ENCODE measurements around the gene RAD51B. TPM values are rescaled to one million over a fixed set of nuclear protein-coding genes. Genes with fewer than 3 reads are reported as not detected.
"Not testable (repeated sequence)": the region's sequence is repeated elsewhere in the genome, so short reads cannot be mapped to it uniquely, and the experiment has no call there.

The RAD51B gene
- total RNA-seq, 3 donors from 2014 or later: 10.6 to 77.6 (median 33.8) TPM

- peak overlapping the region; percentile 6 to 78 for H3K27ac ChIP-seq
- H3K4me3 ChIP-seq: no peak overlapping the region
- TF ChIP-seq POLR2A (IDR thresholded peaks at IDR 0.05) (no peak), POLR2AphosphoS5 (IDR thresholded peaks at IDR 0.05) (no peak), CTCF (IDR thresholded peaks at IDR 0.05) (no peak)
- no peaks in the 10 kb centered on the region for H3K36me3 ChIP-seq
- DNase-seq (ENCODE audit: low spot score in 2 of 2): no peak
- no peaks in the 10 kb centered on the region for H3K9me3 ChIP-seq
- H3K4me1 ChIP-seq: peaks cover 0 to 28% of the 10 kb centered on the region in 2 donors
- no peaks in the 10 kb centered on the region for H3K27me3 ChIP-seq
- intact Hi-C loops (cut with DNase I; ENCODE audit: low total_unique reads): no loop called here
Measured at GRCh38 chr14:68662392-68662791, 842.8 kb downstream of the RAD51B start.

GRCh38 chr14:68662826-68663225 lies 843.2 kb downstream of the RAD51B start:
- peak overlapping the region; percentile 78 to 79 for H3K27ac ChIP-seq

GRCh38 chr14:68663385-68664076 lies 844.0 kb downstream of the RAD51B start:
- DNase-seq (ENCODE audit: low spot score in 2 of 2): no peak
- Histone ChIP-seq H3K4me3 (peak overlapping the region in 1 of 3 donors; percentile 13), H3K27me3 (no peaks in the 10 kb centered on the region), H3K27ac (peak overlapping the region; percentile 78 to 79), H3K36me3 (no peaks in the 10 kb centered on the region), H3K4me1 (peaks cover 0 to 28% of the 10 kb centered on the region in 2 donors), H3K9me3 (no peaks in the 10 kb centered on the region)
- no peak for TF ChIP-seq POLR2A (IDR thresholded peaks at IDR 0.05)
- no peak for TF ChIP-seq CTCF (IDR thresholded peaks at IDR 0.05)
- peak in 1 of 3 donors; percentile 25 for TF ChIP-seq POLR2AphosphoS5 (IDR thresholded peaks at IDR 0.05)
- intact Hi-C loops (cut with DNase I; ENCODE audit: low total_unique reads): no loop called here

More at GRCh38 chr14:68662826-68663225, 843.2 kb downstream of the RAD51B start:
- H3K4me3 ChIP-seq; DNase-seq (ENCODE audit: low spot score in 2 of 2); intact Hi-C loops (cut with DNase I; ENCODE audit: low total_unique reads); H3K27me3 ChIP-seq; H3K9me3 ChIP-seq; H3K36me3 ChIP-seq: not testable (repeated sequence)
- peaks cover 0 to 28% of the 10 kb centered on the region in 2 donors for H3K4me1 ChIP-seq

GRCh38 chr14:68664225-68664681 lies 844.7 kb downstream of the RAD51B start:
- no peak for TF ChIP-seq CTCF (IDR thresholded peaks at IDR 0.05)
- TF ChIP-seq POLR2AphosphoS5 (IDR thresholded peaks at IDR 0.05): no peak
- TF ChIP-seq POLR2A (IDR thresholded peaks at IDR 0.05): no peak
- H3K36me3 ChIP-seq: no peaks in the 10 kb centered on the region
- intact Hi-C loops (cut with DNase I; ENCODE audit: low total_unique reads): no loop called here
- no peaks in the 10 kb centered on the region for H3K27me3 ChIP-seq
- no peak for DNase-seq (ENCODE audit: low spot score in 2 of 2)
- no peaks in the 10 kb centered on the region for H3K9me3 ChIP-seq
- H3K4me3 ChIP-seq: no peak overlapping the region
- peak overlapping the region; percentile 78 to 79 for H3K27ac ChIP-seq
- H3K4me1 ChIP-seq: peaks cover 4 to 27% of the 10 kb centered on the region in 2 donors

GRCh38 chr14:68665131-68665530 lies 845.6 kb downstream of the RAD51B start:
- Histone ChIP-seq H3K4me3 (no peak overlapping the region), H3K27ac (peak overlapping the region; percentile 78 to 79), H3K36me3 (no peaks in the 10 kb centered on the region), H3K27me3 (no peaks in the 10 kb centered on the region), H3K4me1 (peaks cover 5 to 30% of the 10 kb centered on the region in 2 donors), H3K9me3 (no peaks in the 10 kb centered on the region)
- no peak for TF ChIP-seq POLR2AphosphoS5 (IDR thresholded peaks at IDR 0.05)
- DNase-seq (ENCODE audit: low spot score in 2 of 2): no peak
- intact Hi-C loops (cut with DNase I; ENCODE audit: low total_unique reads): no loop called here

GRCh38 chr14:68665792-68666204 lies 846.2 kb downstream of the RAD51B start:
- H3K4me1 ChIP-seq: peaks cover 5 to 37% of the 10 kb centered on the region in 2 donors
- TF ChIP-seq POLR2AphosphoS5 (IDR thresholded peaks at IDR 0.05) (no peak), CTCF (IDR thresholded peaks at IDR 0.05) (no peak), POLR2A (IDR thresholded peaks at IDR 0.05) (no peak)
- DNase-seq (ENCODE audit: low spot score in 2 of 2): no peak
- H3K27me3 ChIP-seq: no peaks in the 10 kb centered on the region
- H3K4me3 ChIP-seq: no peak overlapping the region
- peak overlapping the region; percentile 78 to 79 for H3K27ac ChIP-seq
- intact Hi-C loops (cut with DNase I; ENCODE audit: low total_unique reads): no loop called here
- no peaks in the 10 kb centered on the region for H3K9me3 ChIP-seq
- H3K36me3 ChIP-seq: no peaks in the 10 kb centered on the region
